ENCODE data around the gene PIK3R6. TPM values are rescaled to one million over a fixed set of nuclear protein-coding genes. Genes with fewer than 3 reads are reported as not detected.

PIK3R6 gene, protein sequence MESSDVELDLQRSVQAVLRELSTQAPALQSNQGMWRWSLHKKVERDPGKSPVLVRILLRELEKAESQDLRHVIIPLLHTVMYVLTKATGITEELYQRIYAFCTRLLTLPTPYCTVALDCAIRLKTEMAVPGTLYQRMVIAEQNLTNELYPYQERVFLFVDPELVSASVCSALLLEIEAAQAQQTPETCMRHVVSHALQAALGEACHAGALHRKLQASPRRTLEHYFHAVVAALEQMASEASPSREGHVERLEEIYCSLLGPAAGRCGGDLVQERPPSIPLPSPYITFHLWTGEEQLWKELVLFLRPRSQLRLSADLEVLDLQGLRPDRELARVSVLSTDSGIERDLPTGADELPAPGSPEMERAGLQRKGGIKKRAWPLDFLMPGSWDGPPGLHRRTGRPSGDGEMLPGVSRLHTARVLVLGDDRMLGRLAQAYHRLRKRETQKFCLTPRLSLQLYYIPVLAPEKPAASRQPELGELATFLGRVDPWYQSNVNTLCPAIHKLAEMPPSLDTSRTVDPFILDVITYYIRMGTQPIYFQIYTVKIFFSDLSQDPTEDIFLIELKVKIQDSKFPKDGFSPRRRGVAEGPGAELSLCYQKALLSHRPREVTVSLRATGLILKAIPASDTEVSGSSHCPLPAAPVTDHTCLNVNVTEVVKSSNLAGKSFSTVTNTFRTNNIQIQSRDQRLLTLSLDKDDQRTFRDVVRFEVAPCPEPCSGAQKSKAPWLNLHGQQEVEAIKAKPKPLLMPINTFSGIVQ
- total RNA-seq (2013; cell fraction: nucleolus; rRNA removed), result 293 and 314 TPM in 2 replicates
- total RNA-seq (2014; rRNA removed), result 40.3 and 44.7 TPM in 2 replicates
- 26.4 and 27.9 TPM in 2 replicates for total RNA-seq (2014; rRNA removed; fragmentation: Illumina TruSeq; extraction: Trizol)
- total RNA-seq (2021), result 76.7 and 81.7 TPM in 2 replicates
- polyA plus RNA-seq (2011; ENCODE audit: low read depth), result 68.9 TPM
- 73.5 and 146 TPM in 2 replicates for polyA plus RNA-seq (2011; rRNA removed)
- 164 and 182 TPM in 2 replicates for polyA plus RNA-seq (2011; cell fraction: cytosol; rRNA removed)
- 666 and 871 TPM in 2 replicates for polyA plus RNA-seq (2011; cell fraction: nucleus; rRNA removed)
- polyA plus RNA-seq (2012), result 144 and 184 TPM in 2 replicates
- 31.6 and 54.7 TPM in 2 replicates for polyA plus RNA-seq (2014; fragmentation: Illumina TruSeq; extraction: Trizol)
- 1 to 10 TPM; 6.7 to 7.4 TPM for polyA plus RNA-seq (2014; fragmentation: Nextera tagmentation; extraction: Ambion mirVana)
- 86.5 and 99.8 TPM in 2 replicates for polyA plus RNA-seq (2014; rRNA removed)
- 100 to 1,000 TPM; 103 to 109 TPM for polyA plus RNA-seq (2016; fragmentation: Nextera tagmentation; extraction: Ambion mirVana)
- 99.0 and 156 TPM in 2 replicates for polyA minus RNA-seq (2011; rRNA and poly(A)+ RNA removed)
- 50.8 and 58.4 TPM in 2 replicates for polyA minus RNA-seq (2011; cell fraction: cytosol; rRNA and poly(A)+ RNA removed)
- 143 and 160 TPM in 2 replicates for polyA minus RNA-seq (2011; cell fraction: nucleus; rRNA and poly(A)+ RNA removed)
- Bru-seq, nascent RNA, result percentile 98 among the genes with signal in this experiment
- percentile 98 among the genes with signal in this experiment for BruChase-seq, experiment 1, labeled RNA remaining after a 6-hour chase
- BruChase-seq, experiment 2, labeled RNA remaining after a 2-hour chase, result percentile 95 among the genes with signal in this experiment
- long read RNA-seq, experiment 1, transcript PIK3R6-204 (20 exons, 3,041 nt), result major isoform, 21 of 55 reads
- long read RNA-seq, experiment 1, partial matches to known transcripts, result 7 of 55 reads
- long read RNA-seq, experiment 1, other reads (novel, unspliced or antisense), result 26 of 55 reads
- long read RNA-seq, experiment 2, transcript PIK3R6-204 (20 exons, 3,041 nt), result major isoform, 7 of 51 reads
- long read RNA-seq, experiment 2, partial matches to known transcripts, result 9 of 51 reads
- long read RNA-seq, experiment 2, other reads (novel, unspliced or antisense), result 35 of 51 reads

DNA sequence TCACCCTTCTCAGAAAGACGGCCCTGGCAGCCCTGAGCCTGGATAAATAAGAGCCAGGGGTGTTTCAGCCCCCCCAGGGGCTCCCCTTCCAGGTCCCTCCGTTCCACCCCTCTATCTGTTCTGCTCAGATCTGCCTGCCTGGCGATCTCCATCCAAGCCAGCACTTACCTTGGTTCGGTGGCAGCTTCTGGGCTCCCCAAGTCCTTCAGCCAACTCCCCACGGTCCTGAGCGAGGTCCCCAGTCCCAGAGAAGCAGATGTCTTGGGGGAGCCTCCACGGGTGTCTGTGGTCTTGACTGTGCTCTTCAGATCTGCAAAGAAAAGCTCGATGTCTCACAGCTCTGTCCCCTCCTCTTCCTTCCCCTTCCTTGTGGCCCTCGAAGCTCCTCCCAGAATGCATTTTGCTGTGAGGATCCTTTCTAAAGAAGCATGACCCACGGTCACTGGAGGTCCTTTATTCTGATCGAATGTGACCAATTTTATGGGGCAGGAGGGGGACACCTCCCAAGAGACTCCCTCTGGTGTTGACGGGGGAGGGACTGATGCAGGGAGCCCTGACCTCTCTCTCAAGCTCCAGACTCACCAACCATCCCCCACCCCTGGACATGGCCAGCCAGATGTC, at the start of gene PIK3R6:
Gene PIK3R6 (minus strand): TSS at position 314 of the 621 bp plus-strand sequence. CDS start 17,880 bp downstream, outside the sequence.
- intact Hi-C loops (cut with micrococcal nuclease; ENCODE audit: unreplicated experiment), result loop anchor here (1.0 kb wide), 1 partner anchor 9 kb away; no protein-coding TSS in a partner anchor
- peak within 1 kb of the TSS; percentile 92 for H3K9ac ChIP-seq (ENCODE audit: control insufficient read depth, insufficient read depth, low read length)
- TF ChIP-seq ZNF384 (IDR thresholded peaks at IDR 0.05; ENCODE audit: borderline replicate concordance, low read depth, low read length) (no peak), FOS (IDR thresholded peaks at IDR 0.05; ENCODE audit: borderline replicate concordance, extremely low read depth, insufficient read length) (no peak), WRNIP1 (IDR thresholded peaks at IDR 0.05; ENCODE audit: borderline replicate concordance, low read depth, low read length) (0 out of 2 replicates have a peak, but pooled peaks have one; percentile 20), TCF12 (IDR thresholded peaks at IDR 0.05; ENCODE audit: low read depth, low read length) (no peak), MAX (IDR thresholded peaks at IDR 0.05; ENCODE audit: low read depth, low read length) (peak; percentile 40; the same call in 1 of the 2 replicates), POLR2AphosphoS2 (IDR thresholded peaks at IDR 0.05; ENCODE audit: low read depth, low read length) (peak; percentile 74), CHD1 (IDR thresholded peaks at IDR 0.05; ENCODE audit: low read depth, low read length) (0 out of 2 replicates have a peak, but pooled peaks have one; percentile 36), MEF2B (IDR thresholded peaks at IDR 0.05; ENCODE audit: partially characterized antibody, poor library complexity, severe bottlenecking) (peak; percentile 26), EP300 (IDR thresholded peaks at IDR 0.05; ENCODE audit: borderline replicate concordance in 1 of 2, control insufficient read depth in 1 of 2, low read depth in 2 of 2, low read length in 2 of 2) (no peak)
- TF ChIP-seq, protein P1, sequence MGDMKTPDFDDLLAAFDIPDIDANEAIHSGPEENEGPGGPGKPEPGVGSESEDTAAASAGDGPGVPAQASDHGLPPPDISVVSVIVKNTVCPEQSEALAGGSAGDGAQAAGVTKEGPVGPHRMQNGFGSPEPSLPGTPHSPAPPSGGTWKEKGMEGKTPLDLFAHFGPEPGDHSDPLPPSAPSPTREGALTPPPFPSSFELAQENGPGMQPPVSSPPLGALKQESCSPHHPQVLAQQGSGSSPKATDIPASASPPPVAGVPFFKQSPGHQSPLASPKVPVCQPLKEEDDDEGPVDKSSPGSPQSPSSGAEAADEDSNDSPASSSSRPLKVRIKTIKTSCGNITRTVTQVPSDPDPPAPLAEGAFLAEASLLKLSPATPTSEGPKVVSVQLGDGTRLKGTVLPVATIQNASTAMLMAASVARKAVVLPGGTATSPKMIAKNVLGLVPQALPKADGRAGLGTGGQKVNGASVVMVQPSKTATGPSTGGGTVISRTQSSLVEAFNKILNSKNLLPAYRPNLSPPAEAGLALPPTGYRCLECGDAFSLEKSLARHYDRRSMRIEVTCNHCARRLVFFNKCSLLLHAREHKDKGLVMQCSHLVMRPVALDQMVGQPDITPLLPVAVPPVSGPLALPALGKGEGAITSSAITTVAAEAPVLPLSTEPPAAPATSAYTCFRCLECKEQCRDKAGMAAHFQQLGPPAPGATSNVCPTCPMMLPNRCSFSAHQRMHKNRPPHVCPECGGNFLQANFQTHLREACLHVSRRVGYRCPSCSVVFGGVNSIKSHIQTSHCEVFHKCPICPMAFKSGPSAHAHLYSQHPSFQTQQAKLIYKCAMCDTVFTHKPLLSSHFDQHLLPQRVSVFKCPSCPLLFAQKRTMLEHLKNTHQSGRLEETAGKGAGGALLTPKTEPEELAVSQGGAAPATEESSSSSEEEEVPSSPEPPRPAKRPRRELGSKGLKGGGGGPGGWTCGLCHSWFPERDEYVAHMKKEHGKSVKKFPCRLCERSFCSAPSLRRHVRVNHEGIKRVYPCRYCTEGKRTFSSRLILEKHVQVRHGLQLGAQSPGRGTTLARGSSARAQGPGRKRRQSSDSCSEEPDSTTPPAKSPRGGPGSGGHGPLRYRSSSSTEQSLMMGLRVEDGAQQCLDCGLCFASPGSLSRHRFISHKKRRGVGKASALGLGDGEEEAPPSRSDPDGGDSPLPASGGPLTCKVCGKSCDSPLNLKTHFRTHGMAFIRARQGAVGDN (IDR thresholded peaks at IDR 0.05), result peak; percentile 92

More for the DNA sequence above, at the start of gene PIK3R6:
- ATAC-seq (peak; percentile 65), FAIRE-seq (peak; percentile 68), DNase-seq (ENCODE audit: low read depth, low spot score) (no peak)
- POLR2A ChIA-PET, result interaction anchor here (0.7 to 3.1 kb wide), 14 partner anchors 9 to 96 kb away, joined by 3 to 45 read pairs (median 6); no protein-coding TSS in a partner anchor
- Histone ChIP-seq H3K9me3 (replicated peaks; ENCODE audit: control insufficient read depth, insufficient read depth, low read length) (no peaks in the 10 kb centered on the region; the same call in 2 of the 3 replicates), H3K79me2 (ENCODE audit: control insufficient read depth, insufficient read depth, low read length) (peaks cover 59% of the 10 kb centered on the region), H2AFZ (ENCODE audit: control insufficient read depth, low read depth, low read length) (peak within 1 kb of the TSS; percentile 47), H4K20me1 (ENCODE audit: control insufficient read depth, insufficient read depth) (no peaks in the 10 kb centered on the region), H3K27ac (ENCODE audit: control insufficient read depth, insufficient read depth) (peak within 1 kb of the TSS; percentile 88), H3K27me3 (replicated peaks in 1 of 2; ENCODE audit: control insufficient read depth in 2 of 2, insufficient read depth in 2 of 2, low read length in 1 of 2) (no peaks in the 10 kb centered on the region), H3K4me3 (peak within 1 kb of the TSS; percentile 99), H3K4me2 (ENCODE audit: control insufficient read depth, insufficient read depth) (peak within 1 kb of the TSS; percentile 81), H3K36me3 (ENCODE audit: control insufficient read depth in 2 of 2, insufficient read depth in 2 of 2, low read length in 1 of 2) (peaks cover under 1 to 9% of the 10 kb centered on the region in 2 experiments; a peak in 3 of 4 replicates), H3K4me1 (ENCODE audit: control insufficient read depth, insufficient read depth, low read length) (peaks cover 25% of the 10 kb centered on the region)
- SMC1A ChIA-PET (ENCODE audit: uncharacterized antibody, unreplicated experiment), result interaction anchor here (0.7 to 10.6 kb wide), 19 partner anchors 9 to 430 kb away, joined by 3 to 132 read pairs (median 4); no protein-coding TSS in a partner anchor
- RAD21 ChIA-PET (ENCODE audit: unreplicated experiment), result interaction anchor here (0.7 to 7.2 kb wide), 14 partner anchors 8 to 135 kb away, joined by 3 to 115 read pairs (median 5); no protein-coding TSS in a partner anchor
- 0% methylated on average over 12 of the region's 12 CpGs for WGBS (ENCODE audit: insufficient coverage, insufficient replicate concordance, low lambda C conversion rate, missing lambda C conversion rate)
- in situ Hi-C loops (cut with MboI), result no loop called here
- no TSS peak for BruUV-seq (replicated peaks)
- CTCF ChIA-PET, result interaction anchor here (0.7 to 7.9 kb wide), 12 partner anchors 9 to 130 kb away, joined by 3 to 100 read pairs (median 3); no protein-coding TSS in a partner anchor

Data from GM12878 (cell line).